Measurements from ENCODE around the gene PLEKHA7. TPM values are rescaled to one million over a fixed set of nuclear protein-coding genes. Genes with fewer than 3 reads are reported as not detected.

Gene PLEKHA7
- polyA plus RNA-seq, 1 donor (not counting 4 experiments of a cell fraction or from before 2014, with no cell fraction given): 1.4 TPM

DNA sequence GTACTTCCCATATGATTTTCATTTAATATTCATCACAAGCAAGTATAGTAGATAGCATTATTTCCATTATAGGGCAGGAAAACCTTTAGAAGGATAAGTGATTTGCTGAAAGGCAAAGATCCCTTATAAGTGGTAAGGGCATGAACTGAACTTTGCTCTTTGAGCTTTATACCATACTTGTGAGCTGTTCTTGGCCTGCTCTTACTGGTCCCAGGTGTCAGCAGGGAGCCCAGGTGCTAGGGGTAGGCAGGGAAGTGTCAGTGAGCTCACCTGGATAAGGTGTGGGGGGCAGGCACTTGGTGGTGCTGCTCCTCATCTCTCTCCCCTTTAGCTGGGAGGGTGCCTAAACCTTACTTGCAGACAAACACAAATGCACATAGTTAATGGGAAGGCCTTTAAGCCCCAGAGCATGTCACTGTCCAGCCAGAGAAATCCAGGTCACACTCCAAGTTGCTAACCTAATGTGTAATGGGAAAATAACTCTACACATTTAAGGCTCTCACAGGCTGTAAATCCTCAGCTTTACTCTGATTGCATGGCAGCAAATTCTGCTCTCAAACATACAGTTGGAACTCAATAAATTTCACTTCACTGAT lies 114.4 kb downstream of the PLEKHA7 start:
- dilution Hi-C loops (cut with MboI; ENCODE audit: extremely low pct_ligation_motif_present, low sequenced_read_pairs): loop anchor here (25.0 kb wide), 1 partner anchor 88 kb away; no protein-coding TSS in a partner anchor
- Histone ChIP-seq H3K79me2 (ENCODE audit: control insufficient read depth, insufficient read depth, low read length) (no peaks in the 10 kb centered on the region), H3K4me2 (ENCODE audit: control insufficient read depth, extremely low read depth, insufficient read depth, low read depth, low read length) (no peak overlapping the region), H4K20me1 (ENCODE audit: control insufficient read depth, extremely low read depth, insufficient read depth, low read length) (no peaks in the 10 kb centered on the region), H3K9me3 (ENCODE audit: control insufficient read depth, low read depth, low read length) (no peaks in the 10 kb centered on the region), H3K9me1 (ENCODE audit: control insufficient read depth, extremely low read depth, insufficient read depth, low read length) (no peaks in the 10 kb centered on the region), H3K4me3 (ENCODE audit: control insufficient read depth in 2 of 3, extremely low read depth in 1 of 3, insufficient read depth in 2 of 3, low read depth in 1 of 3, low read length in 3 of 3) (no peak overlapping the region), H3K27me3 (ENCODE audit: control insufficient read depth, extremely low read depth, insufficient read depth, low read length) (no peaks in the 10 kb centered on the region), H2AFZ (ENCODE audit: control insufficient read depth, low read length) (no peak overlapping the region), H3K9ac (ENCODE audit: control insufficient read depth, extremely low read depth, insufficient read depth, low read length) (no peak overlapping the region), H3K36me3 (ENCODE audit: control insufficient read depth in 2 of 2, extremely low read depth in 1 of 2, insufficient read depth in 2 of 2, low read length in 2 of 2) (no peaks in the 10 kb centered on the region), H3K27ac (ENCODE audit: control insufficient read depth, insufficient read depth, low read length) (no peak overlapping the region), H3K4me1 (ENCODE audit: control insufficient read depth, extremely low read depth, insufficient read depth, low read length) (peaks cover 15% of the 10 kb centered on the region)
- FAIRE-seq (no peak), DNase-seq (ENCODE audit: low read depth, low spot score) (no peak)
- TF ChIP-seq CTCF (optimal IDR thresholded peaks at IDR 0.05 in 1 of 3, IDR thresholded peaks at IDR 0.05 in 1 of 3, conservative IDR thresholded peaks at IDR 0.05 in 1 of 3; ENCODE audit: extremely low read depth in 1 of 3, insufficient read depth in 2 of 3, low read length in 3 of 3) (no peak), EZH2 (IDR thresholded peaks at IDR 0.05; ENCODE audit: low read length) (no peak)

DNA sequence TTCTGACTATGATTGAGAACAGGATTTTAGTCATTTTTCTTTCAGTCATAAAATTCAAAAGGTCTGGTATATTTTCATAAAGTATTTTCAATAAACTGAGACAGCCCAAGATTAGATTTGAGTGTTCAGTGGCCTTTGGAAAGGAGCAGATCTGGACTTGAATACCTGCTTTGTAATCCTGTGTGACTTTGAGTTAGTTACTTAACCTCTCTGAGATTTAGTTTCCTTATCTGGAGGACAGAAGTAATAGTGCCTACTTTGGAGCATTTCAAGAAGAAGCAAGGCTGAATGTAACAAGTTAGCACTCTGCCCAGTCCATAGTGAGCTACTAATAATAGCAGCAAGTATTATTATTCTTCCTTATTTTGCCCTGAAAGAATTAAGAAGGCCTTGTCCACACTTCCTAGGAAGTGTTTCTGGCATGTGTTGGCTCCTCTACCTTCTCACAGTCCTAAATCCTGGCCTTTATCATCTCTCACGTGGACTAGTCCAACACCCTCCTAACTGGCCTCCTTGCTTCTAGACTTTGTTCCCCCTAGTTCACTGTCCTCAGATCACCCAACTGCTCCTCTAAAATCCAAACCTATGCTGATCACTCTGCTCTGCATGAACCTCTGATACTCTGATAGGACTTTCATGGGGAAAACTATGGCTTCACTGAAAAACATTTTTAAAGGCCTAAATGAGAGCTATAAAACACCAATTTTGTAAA lies 115.8 kb downstream of the PLEKHA7 start:
- dilution Hi-C loops (cut with MboI; ENCODE audit: extremely low pct_ligation_motif_present, low sequenced_read_pairs): no loop called here
- no peaks in the 10 kb centered on the region for H4K20me1 ChIP-seq (ENCODE audit: control insufficient read depth, extremely low read depth, insufficient read depth, low read length)
- H3K4me3 ChIP-seq (ENCODE audit: control insufficient read depth in 2 of 3, extremely low read depth in 1 of 3, insufficient read depth in 2 of 3, low read depth in 1 of 3, low read length in 3 of 3): no peak overlapping the region
- no peaks in the 10 kb centered on the region for H3K9me3 ChIP-seq (ENCODE audit: control insufficient read depth, low read depth, low read length)
- H3K9ac ChIP-seq (ENCODE audit: control insufficient read depth, extremely low read depth, insufficient read depth, low read length): no peak overlapping the region
- TF ChIP-seq CTCF (optimal IDR thresholded peaks at IDR 0.05 in 1 of 3, IDR thresholded peaks at IDR 0.05 in 1 of 3, conservative IDR thresholded peaks at IDR 0.05 in 1 of 3; ENCODE audit: extremely low read depth in 1 of 3, insufficient read depth in 2 of 3, low read length in 3 of 3): no peak
- TF ChIP-seq EZH2 (IDR thresholded peaks at IDR 0.05; ENCODE audit: low read length): no peak
- no peak overlapping the region for H2AFZ ChIP-seq (ENCODE audit: control insufficient read depth, low read length)
- no peaks in the 10 kb centered on the region for H3K27me3 ChIP-seq (ENCODE audit: control insufficient read depth, extremely low read depth, insufficient read depth, low read length)
- H3K4me2 ChIP-seq (ENCODE audit: control insufficient read depth, extremely low read depth, insufficient read depth, low read depth, low read length): no peak overlapping the region
- no peaks in the 10 kb centered on the region for H3K9me1 ChIP-seq (ENCODE audit: control insufficient read depth, extremely low read depth, insufficient read depth, low read length)
- DNase-seq (ENCODE audit: low read depth, low spot score): no peak
- FAIRE-seq: no peak
- H3K4me1 ChIP-seq (ENCODE audit: control insufficient read depth, extremely low read depth, insufficient read depth, low read length): peaks cover 15% of the 10 kb centered on the region
- H3K36me3 ChIP-seq (ENCODE audit: control insufficient read depth in 2 of 2, extremely low read depth in 1 of 2, insufficient read depth in 2 of 2, low read length in 2 of 2): no peaks in the 10 kb centered on the region
- no peaks in the 10 kb centered on the region for H3K79me2 ChIP-seq (ENCODE audit: control insufficient read depth, insufficient read depth, low read length)
- H3K27ac ChIP-seq (ENCODE audit: control insufficient read depth, insufficient read depth, low read length): no peak overlapping the region

All from keratinocyte (primary cell).